DMS 273 treated with DMSO at 0.1 percent for 48 hours (cell line): Measurements from ENCODE around the gene SLC16A2.
A peak's percentile ranks its signal among the peaks of the same experiment; 100 is the strongest.

ENCODE experiments used
- DNase-seq: peaks from one replicate; lab custom pipeline; 2025; lab: John Stamatoyannopoulos, UW

Gene SLC16A2

GRCh38 chrX:74536832-74537371, 115.6 kb downstream of the SLC16A2 start:
- DNase-seq = no peak

- DNase-seq = no peak
These were observed 119.4 kb downstream of the SLC16A2 start for GRCh38 chrX:74540635-74541249.

GRCh38 chrX:74545880-74546523, 124.7 kb downstream of the SLC16A2 start:
- DNase-seq = no peak

- no peak for DNase-seq
These were observed 125.7 kb downstream of the SLC16A2 start for GRCh38 chrX:74546984-74547383.

GRCh38 chrX:74550295-74550802, 129.1 kb downstream of the SLC16A2 start:
- DNase-seq = peak; percentile 61

DNA sequence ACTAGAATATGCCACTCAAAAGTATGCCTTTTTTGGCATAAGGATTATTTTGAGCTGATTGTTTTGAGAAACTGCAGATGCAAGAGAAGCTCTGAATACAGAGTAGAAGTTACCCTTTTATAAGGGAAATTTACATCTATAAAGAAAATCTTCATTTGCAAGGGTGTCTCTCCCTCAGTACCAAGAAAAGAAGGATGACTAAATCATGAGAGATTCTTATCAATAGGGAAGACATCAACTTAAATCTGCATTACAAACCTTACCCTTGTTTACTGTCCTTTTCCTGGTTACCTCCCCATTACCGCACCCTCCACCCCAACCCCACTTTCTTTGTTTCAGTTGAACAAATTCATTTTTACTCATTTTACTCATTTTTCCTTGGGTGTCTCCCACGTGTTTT, 130.6 kb downstream of the SLC16A2 start:
- no peak for DNase-seq

DNA sequence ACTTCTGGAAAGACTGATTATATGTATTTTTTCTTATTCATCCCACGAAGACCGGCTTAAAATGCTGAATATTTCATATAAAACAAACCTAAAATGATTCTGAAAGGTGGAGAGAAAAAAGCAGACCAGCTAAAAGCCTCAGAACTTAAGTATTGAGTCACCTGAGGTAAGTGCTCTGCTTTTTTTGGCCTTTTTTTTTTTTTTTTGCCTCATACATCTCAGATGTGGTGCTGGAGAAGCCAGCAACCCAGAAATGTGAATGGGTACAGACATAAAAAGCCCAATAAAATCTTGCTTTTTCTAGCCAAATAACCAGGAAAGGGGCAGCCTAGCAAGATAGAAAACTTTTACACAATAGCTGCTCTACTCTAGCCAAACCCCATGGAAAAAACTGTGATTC, 136.1 kb downstream of the SLC16A2 start:
- DNase-seq = no peak

DNA sequence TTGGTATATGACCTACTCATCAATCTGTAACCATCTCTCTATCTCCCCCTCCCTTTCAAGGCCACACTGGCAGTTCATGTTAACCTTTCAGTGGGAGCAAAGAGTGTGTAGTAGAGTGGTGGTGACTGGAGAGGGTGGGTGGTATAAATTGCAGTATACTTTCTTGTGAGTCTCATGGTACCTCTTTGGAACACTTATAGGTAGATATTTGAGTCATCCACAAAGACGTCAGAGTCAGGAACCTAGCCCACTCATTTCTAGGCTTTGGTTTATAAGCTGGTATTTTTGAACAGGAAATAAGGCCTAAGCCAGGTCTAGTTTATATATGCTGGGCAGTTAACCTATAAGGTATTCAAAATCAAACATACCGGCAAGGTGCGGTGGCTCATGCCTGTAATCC, 156.8 kb downstream of the SLC16A2 start:
- no peak for DNase-seq

GRCh38 chrX:74579597-74580198, 158.4 kb downstream of the SLC16A2 start:
- DNase-seq = no peak
